ENCODE measurements around the gene PTPRN2. TPM values are rescaled to one million over a fixed set of nuclear protein-coding genes. Genes with fewer than 3 reads are reported as not detected.
A peak's percentile ranks its signal among the peaks of the same experiment; 100 is the strongest.

The PTPRN2 gene
- total and polyA plus RNA-seq, 2 of the 8 experiments (the other 6 are each of a cell fraction or from before 2014, with no cell fraction given), result 2.6 to 4.5 TPM

- Histone ChIP-seq H3K9ac (replicated peaks in 1 of 4; ENCODE audit: extremely low read depth in 1 of 4, low read depth in 3 of 4, low read length in 3 of 4) (no peak overlapping the region), H3K27me3 (replicated peaks in 1 of 4; ENCODE audit: control insufficient read depth in 3 of 4, extremely low read depth in 1 of 4, insufficient read depth in 3 of 4, low read length in 3 of 4) (peaks cover 59 to 78% (median 68%) of the 10 kb centered on the region in 4 experiments), H3K27ac (ENCODE audit: low read depth, low read length) (no peak overlapping the region), H2BK120ac (replicated peaks; ENCODE audit: low read depth, low read length) (no peak overlapping the region), H2BK20ac (ENCODE audit: low read length) (no peak overlapping the region), H4K20me1 (replicated peaks in 1 of 2; ENCODE audit: control insufficient read depth in 1 of 2, insufficient read depth in 2 of 2, low read length in 2 of 2) (peaks cover 4 to 7% of the 10 kb centered on the region in 2 experiments), H3K79me2 (ENCODE audit: control insufficient read depth in 1 of 2, insufficient read depth in 2 of 2, low read length in 2 of 2) (no peaks in the 10 kb centered on the region), H3K36me3 (ENCODE audit: control insufficient read depth in 2 of 4, insufficient read depth in 4 of 4, low read length in 3 of 4) (no peaks in the 10 kb centered on the region), H2BK12ac (ENCODE audit: low read depth, low read length) (no peak overlapping the region; the same call in 1 of the 2 replicates), H2AFZ (ENCODE audit: low read length) (no peak overlapping the region), H3K23me2 (ENCODE audit: low read depth, low read length) (peaks cover 23% of the 10 kb centered on the region; the same call in 1 of the 2 replicates), H3K4ac (replicated peaks; ENCODE audit: insufficient read length, low read depth, low read length) (no peak overlapping the region), H3K18ac (ENCODE audit: extremely low read depth, low read length) (no peak overlapping the region), H2BK15ac (ENCODE audit: low read length) (no peak overlapping the region), H4K91ac (replicated peaks; ENCODE audit: insufficient read length, low read length) (no peak overlapping the region), H3K4me2 (ENCODE audit: insufficient read depth in 1 of 2, low read depth in 2 of 2, low read length in 2 of 2) (peak overlapping the region; percentile 96), H3K4me1 (replicated peaks in 1 of 4; ENCODE audit: control insufficient read depth in 3 of 4, insufficient read depth in 4 of 4, low read length in 3 of 4) (peaks cover 0 to 36% (median 20%) of the 10 kb centered on the region in 4 experiments; a peak in 6 of 7 replicates), H3K4me3 (ENCODE audit: extremely low read depth in 1 of 4, insufficient read depth in 2 of 4, low read depth in 3 of 4, low read length in 4 of 4) (peak overlapping the region in 3 of 4 experiments; percentile 12 to 58 (median 14); a peak in 6 of 8 replicates), H3K14ac (ENCODE audit: insufficient read length) (no peak overlapping the region), H2BK5ac (ENCODE audit: low read depth, low read length) (no peak overlapping the region), H3K23ac (ENCODE audit: insufficient read length) (no peak overlapping the region), H2AK5ac (ENCODE audit: low read depth, low read length) (no peak overlapping the region), H4K8ac (ENCODE audit: extremely low read depth, insufficient read depth, low read length) (0 out of 2 replicates have a peak overlapping the region, but pooled peaks have one; percentile 51), H3K79me1 (ENCODE audit: low read depth, low read length) (no peaks in the 10 kb centered on the region), H3K56ac (replicated peaks; ENCODE audit: insufficient read length, low read depth, low read length) (no peak overlapping the region), H3K9me3 (ENCODE audit: insufficient read depth in 2 of 2, low read depth in 1 of 2, low read length in 1 of 2) (peaks cover 0 to 2% of the 10 kb centered on the region in 2 experiments; a peak in 2 of 4 replicates), H4K5ac (ENCODE audit: insufficient read length, low read depth, low read length) (no peak overlapping the region)
- 3% methylated on average over 38 of the region's 44 CpGs; no CpG with 5 or more reads in 1 of the 2 experiments for WGBS, 2 experiments (ENCODE audit: extremely low coverage in 1 of 2, insufficient coverage in 1 of 2, insufficient read length in 1 of 2, insufficient replicate concordance in 2 of 2, low coverage in 1 of 2, low lambda C conversion rate in 2 of 2, missing lambda C conversion rate in 1 of 2)
- ChIA-PET CTCF (ENCODE audit: partially characterized antibody) (interaction anchor here (1.0 to 1.4 kb wide), 3 partner anchors 10 to 91 kb away, joined by 3 to 4 read pairs (median 4); no protein-coding TSS in a partner anchor), POLR2A (ENCODE audit: partially characterized antibody) (interaction anchor here (0.9 to 1.5 kb wide), 2 partner anchors 8 to 10 kb away, joined by 3 to 5 read pairs; no protein-coding TSS in a partner anchor)
- FAIRE-seq (no peak), DNase-seq (ENCODE audit: low read depth in 1 of 2, low spot score in 2 of 2) (peak in 1 of 2 experiments; percentile 78)
- no peak for TF ChIP-seq EZH2 (IDR thresholded peaks at IDR 0.05; ENCODE audit: low read depth, low read length, severe bottlenecking)
- no peak for TF ChIP-seq POLR2A (IDR thresholded peaks at IDR 0.05; ENCODE audit: control extremely low read depth in 1 of 2, low read depth in 2 of 2, low read length in 2 of 2)
- TF ChIP-seq BCL11A (IDR thresholded peaks at IDR 0.05; ENCODE audit: low read depth in 2 of 2, low read length in 2 of 2), result no peak
- no peak for TF ChIP-seq RFX5 (IDR thresholded peaks at IDR 0.05; ENCODE audit: borderline replicate concordance, low read depth, low read length)
- TF ChIP-seq POLR2AphosphoS5 (IDR thresholded peaks at IDR 0.05; ENCODE audit: low read depth, low read length), result no peak
- no peak for TF ChIP-seq SIX5 (IDR thresholded peaks at IDR 0.05; ENCODE audit: low read depth, low read length)
- TF ChIP-seq CTBP2 (IDR thresholded peaks at IDR 0.05; ENCODE audit: borderline replicate concordance, insufficient read depth, insufficient read length, low read length), result no peak
- TF ChIP-seq RBBP5 (IDR thresholded peaks at IDR 0.05; ENCODE audit: borderline replicate concordance, low read depth, low read length), result no peak
- TF ChIP-seq CTCF (IDR thresholded peaks at IDR 0.05; ENCODE audit: control extremely low read depth in 1 of 3, insufficient read depth in 1 of 3, low read depth in 1 of 3, low read length in 3 of 3), result no peak
- no peak for TF ChIP-seq MAX (IDR thresholded peaks at IDR 0.05)
These were observed 895.1 kb downstream of the PTPRN2 start for GRCh38 chr7:157692460-157693011.

All from H1 (cell line).